HEK293 (cell line): Measurements from ENCODE around the gene CLCNKB.

Experiments
- CTCF ChIA-PET: fragments of 350-600 bp; formaldehyde crosslinking; extraction: SDS; loops from one replicate; lab custom pipeline; 2021; ENCODE audit warnings: antibody characterized with exemption; lab: Yijun Ruan, JAX
- POLR2A ChIA-PET: fragments of 300-600 bp; formaldehyde crosslinking; extraction: SDS; loops from one replicate; lab custom pipeline; 2020; ENCODE audit warnings: antibody characterized with exemption, inconsistent platforms; lab: Yijun Ruan, JAX
- H3K27ac ChIP-seq: fragments of 200-500 bp; sonication (Bioruptor generic); 2 replicates; pipeline ENCODE4 v1.5.1; 2014; ENCODE audit warnings: low read depth, low read length, control low read depth, inconsistent platforms; ENCODE audit errors: extremely low read depth
- H3K36me3 ChIP-seq, 2 experiments: fragments of 200-500 bp in 1 of 2; sonication (Bioruptor generic) in 1 of 2; 1 replicate in 1 of 2; 2 replicates in 1 of 2; pipeline ENCODE4 v1.5.1; 2014 to 2017; ENCODE audit warnings: inconsistent platforms in 2 of 2, low read length in 2 of 2; ENCODE audit not compliant: control insufficient read depth in 2 of 2, insufficient read depth in 1 of 2
- H3K4me1 ChIP-seq: fragments of 200-500 bp; sonication (Bioruptor generic); 2 replicates; pipeline ENCODE4 v1.5.1; 2014; ENCODE audit warnings: mild to moderate bottlenecking, low read length, inconsistent platforms; ENCODE audit not compliant: control insufficient read depth, insufficient read depth
- H3K4me3 ChIP-seq: 2 replicates; pipeline ENCODE4 v1.5.1; 2011; ENCODE audit warnings: low read depth, mild to moderate bottlenecking, control low read depth, low read length, moderate library complexity
- H3K9me3 ChIP-seq: fragments of 200-500 bp; sonication (Bioruptor generic); 2 replicates; pipeline ENCODE4 v1.5.1; 2014; ENCODE audit warnings: low read depth, low read length, inconsistent platforms; ENCODE audit not compliant: control insufficient read depth, insufficient read depth
- AEBP2 ChIP-seq: fragments of 450-650 bp; formaldehyde crosslinking; IDR thresholded peaks from 2 replicates; pipeline ENCODE4 v1.5.1; 2016; ENCODE audit warnings: missing biosample characterization, missing genetic modification characterization, borderline replicate concordance
- GLIS1 ChIP-seq: fragments of 450-650 bp; formaldehyde crosslinking; IDR thresholded peaks from 2 replicates; pipeline ENCODE4 v1.5.1; 2016; ENCODE audit warnings: missing biosample characterization, missing genetic modification characterization
- GLIS2 ChIP-seq: fragments of 450-650 bp; formaldehyde crosslinking; IDR thresholded peaks from 2 replicates; pipeline ENCODE4 v1.5.1; 2016; ENCODE audit warnings: missing biosample characterization, missing genetic modification characterization
- HOXD13 ChIP-seq: sonication (generic); formaldehyde crosslinking; IDR thresholded peaks from 2 replicates; pipeline ENCODE4 v1.8.0; 2022; ENCODE audit warnings: missing genetic modification reagents, borderline replicate concordance
- KLF1 ChIP-seq: fragments of 450-650 bp; formaldehyde crosslinking; IDR thresholded peaks from 2 replicates; pipeline ENCODE4 v1.5.1; 2016; ENCODE audit warnings: missing biosample characterization, missing genetic modification characterization
- KLF7 ChIP-seq: fragments of 450-650 bp; formaldehyde crosslinking; IDR thresholded peaks from 2 replicates; pipeline ENCODE4 v1.5.1; 2016; ENCODE audit warnings: missing biosample characterization, missing genetic modification characterization, borderline replicate concordance
- RBAK ChIP-seq: fragments of 450-650 bp; formaldehyde crosslinking; IDR thresholded peaks from 2 replicates; pipeline ENCODE4 v1.5.1; 2016; ENCODE audit warnings: missing biosample characterization, missing genetic modification characterization
- SCRT2 ChIP-seq: fragments of 450-650 bp; formaldehyde crosslinking; IDR thresholded peaks from 2 replicates; pipeline ENCODE4 v1.5.1; 2016; ENCODE audit warnings: missing biosample characterization, missing genetic modification characterization
- TCF7L2 ChIP-seq: IDR thresholded peaks from 2 replicates; pipeline ENCODE4 v1.6.1; 2011; ENCODE audit warnings: low read depth, mild to moderate bottlenecking, inconsistent platforms, low read length, moderate library complexity, borderline replicate concordance
- ZBTB48 ChIP-seq: fragments of 450-650 bp; formaldehyde crosslinking; IDR thresholded peaks from 2 replicates; pipeline ENCODE4 v1.5.1; 2016; ENCODE audit warnings: missing biosample characterization, missing genetic modification characterization
- ZEB2 ChIP-seq: fragments of 450-650 bp; formaldehyde crosslinking; IDR thresholded peaks from 2 replicates; pipeline ENCODE4 v1.5.1; 2016; ENCODE audit warnings: missing biosample characterization, missing genetic modification characterization
- ZIC2 ChIP-seq: fragments of 450-650 bp; formaldehyde crosslinking; IDR thresholded peaks from 2 replicates; pipeline ENCODE4 v1.5.1; 2016; ENCODE audit warnings: missing biosample characterization, missing genetic modification characterization
- ZNF16 ChIP-seq: fragments of 450-650 bp; formaldehyde crosslinking; IDR thresholded peaks from 2 replicates; pipeline ENCODE4 v1.5.1; 2016; ENCODE audit warnings: low read depth, missing biosample characterization, missing genetic modification characterization
- ZNF202 ChIP-seq: fragments of 450-650 bp; formaldehyde crosslinking; IDR thresholded peaks from 2 replicates; pipeline ENCODE4 v1.5.1; 2016; ENCODE audit warnings: missing biosample characterization, missing genetic modification characterization, borderline replicate concordance
- ZNF214 ChIP-seq: fragments of 450-650 bp; formaldehyde crosslinking; IDR thresholded peaks from 2 replicates; pipeline ENCODE4 v1.5.1; 2017; ENCODE audit warnings: missing biosample characterization, mild to moderate bottlenecking, missing genetic modification characterization, borderline replicate concordance
- ZNF239 ChIP-seq: fragments of 450-650 bp; formaldehyde crosslinking; IDR thresholded peaks from 2 replicates; pipeline ENCODE4 v1.5.1; 2016; ENCODE audit warnings: missing biosample characterization, missing genetic modification characterization
- ZNF302 ChIP-seq: fragments of 450-650 bp; formaldehyde crosslinking; IDR thresholded peaks from 2 replicates; pipeline ENCODE4 v1.5.1; 2016; ENCODE audit warnings: missing biosample characterization, missing genetic modification characterization, low read depth
- ZNF324 ChIP-seq: fragments of 450-650 bp; formaldehyde crosslinking; IDR thresholded peaks from 2 replicates; pipeline ENCODE4 v1.5.1; 2016; ENCODE audit warnings: missing biosample characterization, missing genetic modification characterization
- ZNF335 ChIP-seq: fragments of 450-650 bp; formaldehyde crosslinking; conservative IDR thresholded peaks from 2 replicates; pipeline ENCODE4 v1.5.1; 2016; ENCODE audit warnings: missing biosample characterization, missing genetic modification characterization
- ZNF354C ChIP-seq: fragments of 450-650 bp; formaldehyde crosslinking; IDR thresholded peaks from 2 replicates; pipeline ENCODE4 v1.5.1; 2016; ENCODE audit warnings: missing biosample characterization, missing genetic modification characterization, low read depth, borderline replicate concordance
- ZNF394 ChIP-seq: fragments of 450-650 bp; formaldehyde crosslinking; IDR thresholded peaks from 2 replicates; pipeline ENCODE4 v1.5.1; 2016; ENCODE audit warnings: missing biosample characterization, missing genetic modification characterization, mild to moderate bottlenecking, moderate library complexity, borderline replicate concordance
- ZNF514 ChIP-seq: fragments of 450-650 bp; formaldehyde crosslinking; IDR thresholded peaks from 2 replicates; pipeline ENCODE4 v1.5.1; 2016; ENCODE audit warnings: missing biosample characterization, missing genetic modification characterization
- ZNF571 ChIP-seq: fragments of 450-650 bp; formaldehyde crosslinking; IDR thresholded peaks from 2 replicates; pipeline ENCODE4 v1.5.0; 2017; ENCODE audit warnings: missing biosample characterization, missing genetic modification characterization
- ZNF585B ChIP-seq: fragments of 450-650 bp; formaldehyde crosslinking; IDR thresholded peaks from 2 replicates; pipeline ENCODE4 v1.5.1; 2016; ENCODE audit warnings: missing biosample characterization, missing genetic modification characterization
- ZNF785 ChIP-seq: fragments of 450-650 bp; formaldehyde crosslinking; IDR thresholded peaks from 2 replicates; pipeline ENCODE4 v1.5.1; 2016; ENCODE audit warnings: missing biosample characterization, missing genetic modification characterization
- ZSCAN4 ChIP-seq: fragments of 450-650 bp; formaldehyde crosslinking; IDR thresholded peaks from 2 replicates; pipeline ENCODE4 v1.5.1; 2017; ENCODE audit warnings: missing biosample characterization, missing genetic modification characterization
- ZXDB ChIP-seq: fragments of 450-650 bp; formaldehyde crosslinking; IDR thresholded peaks from 2 replicates; pipeline ENCODE4 v1.5.1; 2016; ENCODE audit warnings: missing biosample characterization, missing genetic modification characterization
- TF ChIP-seq, protein P1 (sequence below): fragments of 450-650 bp; formaldehyde crosslinking; IDR thresholded peaks from 2 replicates; pipeline ENCODE4 v1.5.1; 2016; ENCODE audit warnings: missing biosample characterization, missing genetic modification characterization
- TF ChIP-seq, protein P2 (sequence below): fragments of 450-650 bp; formaldehyde crosslinking; IDR thresholded peaks from 2 replicates; pipeline ENCODE4 v1.5.1; 2016; ENCODE audit warnings: missing biosample characterization, missing genetic modification characterization

The CLCNKB gene

DNA sequence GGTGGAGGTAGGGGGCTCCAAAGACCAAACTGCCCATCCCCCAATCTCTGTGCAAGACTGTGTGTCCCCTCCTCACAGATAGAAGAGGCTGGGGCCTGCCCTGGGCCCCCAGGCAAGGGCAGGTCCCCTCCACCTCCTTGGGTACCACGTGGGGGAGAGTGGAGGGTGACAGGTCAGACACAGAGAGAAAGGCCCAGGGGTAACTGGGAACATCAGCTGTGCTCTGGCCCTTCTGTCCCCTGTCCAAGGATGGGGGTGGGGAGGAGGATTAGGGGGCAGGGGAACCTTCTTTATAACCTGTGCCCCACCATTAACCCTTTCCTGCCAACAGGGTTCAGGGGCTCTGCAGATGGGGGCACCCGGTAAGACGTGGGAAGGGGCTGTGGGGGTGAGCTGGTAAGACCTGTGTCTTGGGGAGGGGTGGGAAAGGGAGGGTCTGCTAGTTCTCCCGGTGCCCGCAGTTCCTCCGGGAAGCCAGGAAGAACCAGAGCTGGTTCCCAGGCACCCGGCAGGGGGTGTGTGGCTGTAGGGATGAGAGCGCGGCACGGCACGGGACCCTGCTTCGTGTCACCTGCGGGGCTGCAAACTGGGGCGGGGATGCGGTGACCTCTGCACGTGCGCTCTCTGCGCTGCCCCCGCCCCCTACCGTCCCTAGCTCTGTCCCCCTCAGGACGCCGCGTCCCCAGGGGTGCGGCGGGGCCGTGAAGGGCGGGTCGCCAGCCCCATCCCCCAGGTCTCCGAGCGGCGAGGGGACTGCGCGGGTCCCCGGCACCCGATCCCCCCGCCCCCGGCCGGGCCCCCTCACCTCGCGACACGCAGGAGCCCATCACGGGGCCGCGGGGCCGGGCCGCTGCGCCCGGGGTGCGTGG is 29.3 kb downstream of the CLCNKB start (continued):
- TF ChIP-seq ZIC2 (tag by site-specific recombination) (peak; percentile 90), GLIS2 (tag by site-specific recombination) (peak; percentile 55), ZNF16 (tag by site-specific recombination) (no peak), AEBP2 (tag by site-specific recombination) (no peak), KLF1 (tag by site-specific recombination) (peak; percentile 38; the same call in 1 of the 2 replicates), ZNF785 (tag by site-specific recombination) (no peak)
- TF ChIP-seq, protein P1, sequence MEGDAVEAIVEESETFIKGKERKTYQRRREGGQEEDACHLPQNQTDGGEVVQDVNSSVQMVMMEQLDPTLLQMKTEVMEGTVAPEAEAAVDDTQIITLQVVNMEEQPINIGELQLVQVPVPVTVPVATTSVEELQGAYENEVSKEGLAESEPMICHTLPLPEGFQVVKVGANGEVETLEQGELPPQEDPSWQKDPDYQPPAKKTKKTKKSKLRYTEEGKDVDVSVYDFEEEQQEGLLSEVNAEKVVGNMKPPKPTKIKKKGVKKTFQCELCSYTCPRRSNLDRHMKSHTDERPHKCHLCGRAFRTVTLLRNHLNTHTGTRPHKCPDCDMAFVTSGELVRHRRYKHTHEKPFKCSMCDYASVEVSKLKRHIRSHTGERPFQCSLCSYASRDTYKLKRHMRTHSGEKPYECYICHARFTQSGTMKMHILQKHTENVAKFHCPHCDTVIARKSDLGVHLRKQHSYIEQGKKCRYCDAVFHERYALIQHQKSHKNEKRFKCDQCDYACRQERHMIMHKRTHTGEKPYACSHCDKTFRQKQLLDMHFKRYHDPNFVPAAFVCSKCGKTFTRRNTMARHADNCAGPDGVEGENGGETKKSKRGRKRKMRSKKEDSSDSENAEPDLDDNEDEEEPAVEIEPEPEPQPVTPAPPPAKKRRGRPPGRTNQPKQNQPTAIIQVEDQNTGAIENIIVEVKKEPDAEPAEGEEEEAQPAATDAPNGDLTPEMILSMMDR (tag by site-specific recombination) = peak; percentile 70

- POLR2A ChIA-PET = interaction anchor here (0.5 to 1.0 kb wide), 2 partner anchors 82 to 527 kb away, joined by 3 read pairs; partner anchors contain the start of gene EPHA2
- H3K4me3 ChIP-seq = peak within 1 kb of the TSS; percentile 40
- H3K36me3 ChIP-seq = no peaks in the 10 kb centered on the region
- no peaks in the 10 kb centered on the region for H3K4me1 ChIP-seq
- no peaks in the 10 kb centered on the region for H3K9me3 ChIP-seq
- CTCF ChIA-PET = interaction anchor here (0.6 to 5.3 kb wide), 24 partner anchors 9 to 726 kb away, joined by 3 to 40 read pairs (median 4); no protein-coding TSS in a partner anchor
- H3K27ac ChIP-seq = no peak within 1 kb of the TSS; the same call in 1 of the 2 replicates
- TF ChIP-seq ZNF202 (tag by site-specific recombination) = no peak
- no peak for TF ChIP-seq ZXDB (tag by site-specific recombination)
- no peak for TF ChIP-seq ZNF214 (tag by site-specific recombination)
- TF ChIP-seq, protein P2, sequence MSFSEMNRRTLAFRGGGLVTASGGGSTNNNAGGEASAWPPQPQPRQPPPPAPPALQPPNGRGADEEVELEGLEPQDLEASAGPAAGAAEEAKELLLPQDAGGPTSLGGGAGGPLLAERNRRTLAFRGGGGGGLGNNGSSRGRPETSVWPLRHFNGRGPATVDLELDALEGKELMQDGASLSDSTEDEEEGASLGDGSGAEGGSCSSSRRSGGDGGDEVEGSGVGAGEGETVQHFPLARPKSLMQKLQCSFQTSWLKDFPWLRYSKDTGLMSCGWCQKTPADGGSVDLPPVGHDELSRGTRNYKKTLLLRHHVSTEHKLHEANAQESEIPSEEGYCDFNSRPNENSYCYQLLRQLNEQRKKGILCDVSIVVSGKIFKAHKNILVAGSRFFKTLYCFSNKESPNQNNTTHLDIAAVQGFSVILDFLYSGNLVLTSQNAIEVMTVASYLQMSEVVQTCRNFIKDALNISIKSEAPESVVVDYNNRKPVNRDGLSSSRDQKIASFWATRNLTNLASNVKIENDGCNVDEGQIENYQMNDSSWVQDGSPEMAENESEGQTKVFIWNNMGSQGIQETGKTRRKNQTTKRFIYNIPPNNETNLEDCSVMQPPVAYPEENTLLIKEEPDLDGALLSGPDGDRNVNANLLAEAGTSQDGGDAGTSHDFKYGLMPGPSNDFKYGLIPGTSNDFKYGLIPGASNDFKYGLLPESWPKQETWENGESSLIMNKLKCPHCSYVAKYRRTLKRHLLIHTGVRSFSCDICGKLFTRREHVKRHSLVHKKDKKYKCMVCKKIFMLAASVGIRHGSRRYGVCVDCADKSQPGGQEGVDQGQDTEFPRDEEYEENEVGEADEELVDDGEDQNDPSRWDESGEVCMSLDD (tag by site-specific recombination) = peak; percentile 72
- TF ChIP-seq ZNF324 (tag by site-specific recombination) = no peak
- TF ChIP-seq SCRT2 (tag by site-specific recombination) = peak; percentile 95
- no peak for TF ChIP-seq ZNF585B (tag by site-specific recombination)
- no peak for TF ChIP-seq ZSCAN4
- no peak for TF ChIP-seq ZNF302 (tag by site-specific recombination)
- no peak for TF ChIP-seq HOXD13
- TF ChIP-seq ZBTB48 (tag by site-specific recombination) = peak; percentile 46; the same call in 1 of the 2 replicates
- no peak for TF ChIP-seq TCF7L2
- TF ChIP-seq ZNF354C (tag by site-specific recombination) = no peak
- peak; percentile 53 for TF ChIP-seq ZIC2 (tag by site-specific recombination)
- TF ChIP-seq ZEB2 = no peak
- no peak for TF ChIP-seq ZNF394 (tag by site-specific recombination)
- no peak for TF ChIP-seq ZNF239
- TF ChIP-seq ZNF514 (tag by site-specific recombination) = no peak
- no peak for TF ChIP-seq ZNF571
- peak; percentile 31; the same call in 1 of the 2 replicates for TF ChIP-seq GLIS1 (tag by site-specific recombination)
- peak; percentile 35; the same call in 1 of the 2 replicates for TF ChIP-seq ZNF335 (tag by site-specific recombination)
- no peak for TF ChIP-seq RBAK (tag by site-specific recombination)
- TF ChIP-seq KLF7 (tag by site-specific recombination) = no peak
Observed at GRCh38 chr1:16073490-16074119, 30.0 kb downstream of the CLCNKB start, which contains the start of gene FAM131C. Gene FAM131C, minus strand, starts transcription at chr1:16073651. Its CDS starts 209 bp downstream, at chr1:16073442.
